GM12892 (cell line): ENCODE results near the gene PCYT1B.
"Not testable (repeated sequence)": the region's sequence is repeated elsewhere in the genome, so short reads cannot be mapped to it uniquely, and the experiment has no call there.

Experiments
- DNase-seq: peaks from one replicate; pipeline ENCODE4 v3.0.0; 2011; ENCODE audit not compliant: insufficient read length
- FAIRE-seq: peaks from 2 replicates; lab custom pipeline; 2011; peaks lifted over from hg19 to GRCh38; lab: Jason Lieb, UNC
- POLR2A ChIP-seq: IDR thresholded peaks from 2 replicates; pipeline ENCODE4 v1.6.1; 2011; ENCODE audit warnings: low read depth, low read length, control low read depth
- POLR2AphosphoS5 ChIP-seq: IDR thresholded peaks from 2 replicates; pipeline ENCODE4 v1.6.1; 2011; ENCODE audit warnings: low read depth, low read length, control low read depth
- TAF1 ChIP-seq: IDR thresholded peaks from 2 replicates; pipeline ENCODE4 v1.6.1; 2011; ENCODE audit warnings: low read depth, mild to moderate bottlenecking, control low read depth, low read length, borderline replicate concordance

PCYT1B gene

GRCh38 chrX:24619647-24620046, 27.5 kb downstream of the PCYT1B start:
- DNase-seq (no peak), FAIRE-seq (no peak)
- no peak for TF ChIP-seq POLR2AphosphoS5
- no peak for TF ChIP-seq TAF1
- TF ChIP-seq POLR2A, result no peak

GRCh38 chrX:24610516-24610915, 36.6 kb downstream of the PCYT1B start:
- TF ChIP-seq TAF1 (no peak), POLR2AphosphoS5 (no peak), POLR2A (no peak)
- FAIRE-seq (no peak), DNase-seq (no peak)

GRCh38 chrX:24607616-24608015, 39.5 kb downstream of the PCYT1B start:
- TF ChIP-seq POLR2AphosphoS5 (no peak), POLR2A (no peak), TAF1 (no peak)
- no peak for DNase-seq
- FAIRE-seq, result no peak

GRCh38 chrX:24605941-24606340, 41.2 kb downstream of the PCYT1B start:
- DNase-seq, FAIRE-seq: not testable (repeated sequence)

GRCh38 chrX:24603191-24603590, 44.0 kb downstream of the PCYT1B start:
- no peak for FAIRE-seq

GRCh38 chrX:24601858-24602257, 45.3 kb downstream of the PCYT1B start:
- FAIRE-seq (no peak), DNase-seq (no peak)
- TF ChIP-seq POLR2AphosphoS5 (no peak), TAF1 (no peak), POLR2A (no peak)

More at GRCh38 chrX:24603191-24603590, 44.0 kb downstream of the PCYT1B start:
- DNase-seq, result no peak
- TF ChIP-seq POLR2AphosphoS5 (no peak), POLR2A (no peak), TAF1 (no peak)

- no peak for DNase-seq
- FAIRE-seq, result no peak
Measured at GRCh38 chrX:24594501-24594900, 52.6 kb downstream of the PCYT1B start.

GRCh38 chrX:24590111-24590510, 57.0 kb downstream of the PCYT1B start:
- TF ChIP-seq TAF1 (no peak), POLR2A (no peak), POLR2AphosphoS5 (no peak)
- DNase-seq (no peak), FAIRE-seq (no peak)

More at GRCh38 chrX:24594501-24594900, 52.6 kb downstream of the PCYT1B start:
- TF ChIP-seq TAF1 (no peak), POLR2AphosphoS5 (no peak), POLR2A (no peak)

- FAIRE-seq (no peak), DNase-seq (no peak)
- TF ChIP-seq TAF1 (no peak), POLR2A (no peak), POLR2AphosphoS5 (no peak)
Measured at GRCh38 chrX:24577091-24577490, 70.1 kb downstream of the PCYT1B start.

GRCh38 chrX:24575496-24575895, 71.7 kb downstream of the PCYT1B start:
- no peak for FAIRE-seq
- no peak for DNase-seq
- TF ChIP-seq TAF1 (no peak), POLR2AphosphoS5 (no peak), POLR2A (no peak)

GRCh38 chrX:24574743-24575142, 72.4 kb downstream of the PCYT1B start:
- DNase-seq (no peak), FAIRE-seq (no peak)
- TF ChIP-seq POLR2AphosphoS5 (no peak), TAF1 (no peak), POLR2A (no peak)

GRCh38 chrX:24567169-24567568, 80.0 kb downstream of the PCYT1B start:
- DNase-seq (no peak), FAIRE-seq (no peak)
- TF ChIP-seq POLR2AphosphoS5, result no peak

GRCh38 chrX:24566240-24566639, 80.9 kb downstream of the PCYT1B start:
- no peak for DNase-seq
- TF ChIP-seq POLR2A, result no peak
- no peak for TF ChIP-seq POLR2AphosphoS5
- TF ChIP-seq TAF1, result no peak
- no peak for FAIRE-seq
